GM23338 (cell line): Measurements from ENCODE around the gene SRRM2. TPM values are rescaled to one million over a fixed set of nuclear protein-coding genes. Genes with fewer than 3 reads are reported as not detected.

Source experiments
- ATAC-seq: fragments of 200-7000 bp; cut with Tn5 transposase; 3 replicates; pipeline ENCODE4 v1.9.1; 2020
- DNase-seq: peaks from one replicate; pipeline ENCODE4 v3.0.0-alpha.2; 2015; ENCODE audit warnings: low spot score
- H2AFZ ChIP-seq: fragments of 200-600 bp; sonication (generic); 2 replicates; pipeline ENCODE4 v1.8.0; 2016; ENCODE audit warnings: antibody characterized with exemption, mild to moderate bottlenecking, moderate library complexity
- H3F3A ChIP-seq: fragments of 200-600 bp; sonication (generic); replicated peaks from 2 replicates; pipeline ENCODE4 v1.8.0; 2017; ENCODE audit warnings: antibody characterized with exemption, mixed run types, low read depth
- H3K27ac ChIP-seq: fragments of 200-600 bp; sonication (generic); 2 replicates; pipeline ENCODE4 v1.6.1; 2016; ENCODE audit warnings: low read depth
- H3K27me3 ChIP-seq: fragments of 200-600 bp; sonication (generic); 2 replicates; pipeline ENCODE4 v1.8.0; 2016; ENCODE audit warnings: mild to moderate bottlenecking, mixed run types, moderate library complexity; ENCODE audit not compliant: insufficient read depth
- H3K36me3 ChIP-seq: fragments of 200-600 bp; sonication (generic); 2 replicates; pipeline ENCODE4 v1.8.0; 2016; ENCODE audit warnings: mild to moderate bottlenecking; ENCODE audit not compliant: insufficient read depth
- H3K4me1 ChIP-seq: fragments of 200-600 bp; sonication (generic); 2 replicates; pipeline ENCODE4 v1.8.0; 2016; ENCODE audit warnings: mild to moderate bottlenecking, moderate library complexity; ENCODE audit not compliant: insufficient read depth
- H3K4me2 ChIP-seq: fragments of 200-600 bp; sonication (generic); 2 replicates; pipeline ENCODE4 v1.7.1; 2017; ENCODE audit warnings: mixed run types
- H3K4me3 ChIP-seq: fragments of 200-600 bp; sonication (generic); 2 replicates; pipeline ENCODE4 v1.6.1; 2016; ENCODE audit warnings: mixed run types
- H3K79me2 ChIP-seq: fragments of 200-600 bp; sonication (generic); replicated peaks from 2 replicates; pipeline ENCODE4 v1.8.0; 2017; ENCODE audit warnings: mild to moderate bottlenecking; ENCODE audit not compliant: insufficient read depth
- H3K9me2 ChIP-seq: fragments of 200-600 bp; sonication (generic); 2 replicates; pipeline ENCODE4 v1.8.0; 2017; ENCODE audit not compliant: insufficient read depth
- H4K20me1 ChIP-seq: fragments of 200-600 bp; sonication (generic); replicated peaks from 2 replicates; pipeline ENCODE4 v1.8.0; 2017; ENCODE audit warnings: mild to moderate bottlenecking; ENCODE audit not compliant: insufficient read depth
- H3K27ac Mint-ChIP-seq: 2 replicates; pipeline ENCODE4 v1.8.0; 2020; ENCODE audit warnings: inconsistent platforms, mild to moderate bottlenecking, moderate library complexity, mixed read lengths
- H3K27me3 Mint-ChIP-seq: 3 replicates; pipeline ENCODE4 v1.8.0; 2022; ENCODE audit warnings: low read depth, mild to moderate bottlenecking, moderate library complexity, mixed read lengths, inconsistent platforms; ENCODE audit not compliant: insufficient read depth, poor library complexity
- H3K36me3 Mint-ChIP-seq: 3 replicates; pipeline ENCODE4 v1.8.0; 2021; ENCODE audit warnings: low read depth, mild to moderate bottlenecking, inconsistent platforms, moderate library complexity, mixed read lengths
- H3K4me1 Mint-ChIP-seq: 3 replicates; pipeline ENCODE4 v1.8.0; 2020; ENCODE audit warnings: mild to moderate bottlenecking, inconsistent platforms, mixed read lengths
- H3K4me3 Mint-ChIP-seq: 3 replicates; pipeline ENCODE4 v1.8.0; 2021; ENCODE audit warnings: moderate library complexity, mild to moderate bottlenecking, inconsistent platforms, mixed read lengths
- H3K9me3 Mint-ChIP-seq: 3 replicates; pipeline ENCODE4 v1.8.0; 2020; ENCODE audit warnings: moderate library complexity, mild to moderate bottlenecking, inconsistent platforms, mixed read lengths
- CREB1 ChIP-seq: fragments of 250-450 bp; sonication (Bioruptor Pico); IDR thresholded peaks from 2 replicates; pipeline ENCODE4 v1.5.0; 2020; ENCODE audit warnings: low read depth, mild to moderate bottlenecking, moderate library complexity
- CTCF ChIP-seq, 2 experiments: fragments of 200-600 bp in 1 of 2; sonication (generic) in 1 of 2; conservative IDR thresholded peaks; 2 replicates each; pipeline versions ENCODE4 v1.5.1 to v1.6.1; 2016 to 2017; ENCODE audit warnings: antibody characterized with exemption in 2 of 2, low read depth in 2 of 2, mild to moderate bottlenecking in 2 of 2, moderate library complexity in 1 of 2
- ETS1 ChIP-seq: IDR thresholded peaks from 2 replicates; pipeline ENCODE4 v1.6.1; 2016; ENCODE audit warnings: antibody characterized with exemption
- EZH2 ChIP-seq: fragments of 200-600 bp; sonication (generic); IDR thresholded peaks from one replicate; pipeline ENCODE4 v1.8.0; 2017; ENCODE audit warnings: antibody characterized with exemption, mild to moderate bottlenecking, low read depth; ENCODE audit not compliant: unreplicated experiment
- EZH2phosphoT487 ChIP-seq: fragments of 200-600 bp; sonication (generic); IDR thresholded peaks from one replicate; pipeline ENCODE4 v1.8.1; 2018; ENCODE audit warnings: antibody characterized with exemption; ENCODE audit not compliant: unreplicated experiment
- JUNB ChIP-seq: IDR thresholded peaks from one replicate; pipeline ENCODE4 v1.6.1; 2016; ENCODE audit warnings: antibody characterized with exemption; ENCODE audit not compliant: unreplicated experiment
- NANOG ChIP-seq: IDR thresholded peaks from 2 replicates; pipeline ENCODE4 v1.6.1; 2016; ENCODE audit warnings: antibody characterized with exemption, borderline replicate concordance
- POLR2AphosphoS5 ChIP-seq: IDR thresholded peaks from 2 replicates; pipeline ENCODE4 v1.6.1; 2016; ENCODE audit warnings: antibody characterized with exemption, low read depth
- REST ChIP-seq: IDR thresholded peaks from one replicate; pipeline ENCODE4 v1.6.1; 2018; ENCODE audit warnings: antibody characterized with exemption; ENCODE audit not compliant: unreplicated experiment
- STAT1 ChIP-seq: IDR thresholded peaks from one replicate; pipeline ENCODE4 v1.6.1; 2016; ENCODE audit warnings: antibody characterized with exemption; ENCODE audit not compliant: unreplicated experiment
- ZNF114 ChIP-seq: fragments of 250-450 bp; sonication (Bioruptor Pico); IDR thresholded peaks from 2 replicates; pipeline ENCODE4 v1.5.0; 2020; ENCODE audit warnings: mild to moderate bottlenecking, moderate library complexity
- ZNF331 ChIP-seq: fragments of 250-450 bp; sonication (Bioruptor Pico); IDR thresholded peaks from 2 replicates; pipeline ENCODE4 v1.5.0; 2020; ENCODE audit warnings: low read depth, mild to moderate bottlenecking, moderate library complexity
- ZNF462 ChIP-seq: fragments of 250-450 bp; sonication (Bioruptor Pico); IDR thresholded peaks from 2 replicates; pipeline ENCODE4 v1.5.0; 2020; ENCODE audit warnings: mild to moderate bottlenecking, moderate library complexity
- polyA plus RNA-seq: library from polyadenylated mRNA; unstranded; fragments of >200 nt; fragmentation: Nextera tagmentation; extraction: Ambion mirVana; gene quantifications from 2 replicates; pipeline ENCODE4 v1.2.1, GENCODE V29; 2016
- total RNA-seq: library from RNA; depleted of rRNA; stranded (reverse); fragments of >200 nt; shearing (Covaris generic); gene quantifications from 2 replicates; pipeline ENCODE4 v1.2.3, GENCODE V29; 2014

SRRM2 gene
- total and polyA plus RNA-seq, 2 experiments from 2014 or later, result 308 to 893 TPM

GRCh38 chr16:2749476-2749875 is 3.0 kb upstream of the SRRM2 start:
- DNase-seq, result no peak
- no peaks in the 10 kb centered on the region for H3K27me3 ChIP-seq
- peaks cover 18% of the 10 kb centered on the region for H3K4me1 ChIP-seq
- no peak overlapping the region for H3K4me3 ChIP-seq
- H3K36me3 ChIP-seq, result no peaks in the 10 kb centered on the region
- no peaks in the 10 kb centered on the region for H3K9me2 ChIP-seq
- peaks cover 28% of the 10 kb centered on the region for H3F3A ChIP-seq
- no peak overlapping the region for H3K27ac ChIP-seq
- H3K79me2 ChIP-seq, result peaks cover 32% of the 10 kb centered on the region
- H2AFZ ChIP-seq, result no peak overlapping the region
- no peak for ATAC-seq
- Mint-ChIP-seq H3K4me1 (peaks cover 14% of the 10 kb centered on the region), H3K27me3 (peaks cover 11% of the 10 kb centered on the region), H3K27ac (no peak overlapping the region; the same call in 1 of the 2 replicates), H3K9me3 (no peaks in the 10 kb centered on the region; the same call in 2 of the 3 replicates), H3K4me3 (no peak overlapping the region), H3K36me3 (peaks cover 25% of the 10 kb centered on the region)
- no peak overlapping the region for H3K4me2 ChIP-seq
- H4K20me1 ChIP-seq, result peaks cover 7% of the 10 kb centered on the region
- TF ChIP-seq JUNB, result no peak
- TF ChIP-seq ETS1, result no peak
- TF ChIP-seq ZNF114 (CRISPR knock-in tag), result no peak
- TF ChIP-seq CTCF (conservative IDR thresholded peaks at IDR 0.05; ENCODE audit: low read depth in 2 of 2), result no peak
- TF ChIP-seq POLR2AphosphoS5, result no peak
- TF ChIP-seq NANOG, result no peak
- no peak for TF ChIP-seq ZNF331 (CRISPR knock-in tag)
- no peak for TF ChIP-seq STAT1
- no peak for TF ChIP-seq EZH2phosphoT487
- TF ChIP-seq EZH2, result no peak
- TF ChIP-seq REST, result no peak
- no peak for TF ChIP-seq CREB1
- TF ChIP-seq ZNF462 (CRISPR knock-in tag), result no peak
